Fibroblast of lung (primary cell): Measurements from ENCODE around the gene CARS2. TPM values are rescaled to one million over a fixed set of nuclear protein-coding genes. Genes with fewer than 3 reads are reported as not detected.

Experiments used
- DNase-seq, 2 donors: peaks; one replicate each; pipeline versions ENCODE4 v3.0.0 to v3.0.0-alpha.2; 2010; ENCODE audit warnings: low read depth in 2 of 2
- H2AFZ ChIP-seq: 2 replicates; pipeline ENCODE4 v1.5.1; 2012; ENCODE audit warnings: low read length, control low read depth, inconsistent platforms
- H3K27ac ChIP-seq: 2 replicates; pipeline ENCODE4 v1.5.1; 2011; ENCODE audit warnings: low read length, control low read depth; ENCODE audit not compliant: insufficient read depth
- H3K27me3 ChIP-seq: 2 replicates; pipeline ENCODE4 v1.5.1; 2011; ENCODE audit warnings: mild to moderate bottlenecking, low read length; ENCODE audit not compliant: control insufficient read depth, insufficient read depth
- H3K36me3 ChIP-seq: 2 replicates; pipeline ENCODE4 v1.5.1; 2011; ENCODE audit warnings: low read length; ENCODE audit not compliant: control insufficient read depth, insufficient read depth
- H3K4me1 ChIP-seq: 2 replicates; pipeline ENCODE4 v1.5.1; 2011; ENCODE audit warnings: low read length; ENCODE audit not compliant: control insufficient read depth, insufficient read depth; ENCODE audit errors: extremely low read depth
- H3K4me2 ChIP-seq: 2 replicates; pipeline ENCODE4 v1.5.1; 2011; ENCODE audit warnings: low read length, control low read depth; ENCODE audit not compliant: insufficient read depth; ENCODE audit errors: extremely low read depth
- H3K4me3 ChIP-seq, 4 experiments: fragments of 200-600 bp in 1 of 4; sonication (generic) in 1 of 4; replicated peaks in 1 of 4; 2 replicates each; pipeline ENCODE4 v1.5.1; 2011 to 2016; ENCODE audit warnings: low read length in 4 of 4, low read depth in 3 of 4, mild to moderate bottlenecking in 3 of 4, control low read depth in 2 of 4, inconsistent platforms in 1 of 4, mixed read lengths in 1 of 4; ENCODE audit not compliant: insufficient read depth in 1 of 4; ENCODE audit errors: control extremely low read depth in 1 of 4
- H3K79me2 ChIP-seq: 2 replicates; pipeline ENCODE4 v1.5.1; 2012; ENCODE audit warnings: mild to moderate bottlenecking, low read length, inconsistent platforms; ENCODE audit not compliant: control insufficient read depth, insufficient read depth
- H3K9ac ChIP-seq: 2 replicates; pipeline ENCODE4 v1.5.1; 2011; ENCODE audit warnings: mild to moderate bottlenecking, low read length, control low read depth; ENCODE audit not compliant: insufficient read depth
- H3K9me3 ChIP-seq: 2 replicates; pipeline ENCODE4 v1.5.1; 2012; ENCODE audit warnings: low read depth, low read length; ENCODE audit not compliant: control insufficient read depth, insufficient read depth
- H4K20me1 ChIP-seq: 2 replicates; pipeline ENCODE4 v1.5.1; 2011; ENCODE audit warnings: low read length; ENCODE audit not compliant: control insufficient read depth, insufficient read depth; ENCODE audit errors: extremely low read depth
- EZH2 ChIP-seq: IDR thresholded peaks from 2 replicates; pipeline ENCODE4 v1.5.1; 2012; ENCODE audit warnings: low read length, control low read depth, mild to moderate bottlenecking; ENCODE audit errors: missing control alignments
- polyA plus RNA-seq, 2 donors: library from polyadenylated mRNA; depleted of rRNA in 1 of 2; stranded (reverse) in 1 of 2; unstranded in 1 of 2; fragments of >200 nt; gene quantifications; 2 replicates each; pipeline ENCODE4 v1.2.1, GENCODE V29; 2011 to 2012; ENCODE audit warnings: missing spikeins in 1 of 2
- total RNA-seq: library from RNA; depleted of rRNA; stranded (reverse); fragments of >200 nt; gene quantifications from 2 replicates; pipeline ENCODE4 v1.2.1, GENCODE V29; 2014
- TF ChIP-seq, protein P1 (sequence below), 2 donors: IDR thresholded peaks in 1 of 2; conservative IDR thresholded peaks in 1 of 2; 1 replicate in 1 of 2; 2 replicates in 1 of 2; pipeline ENCODE4 v1.5.1; 2011 to 2012; ENCODE audit warnings: low read length in 2 of 2, control low read depth in 1 of 2, inconsistent platforms in 1 of 2, low read depth in 1 of 2, mild to moderate bottlenecking in 1 of 2

The CARS2 gene
- total and polyA plus RNA-seq, 2 donors (not counting 1 experiment from before 2014, with no cell fraction given), result 64.7 to 127 TPM

DNA sequence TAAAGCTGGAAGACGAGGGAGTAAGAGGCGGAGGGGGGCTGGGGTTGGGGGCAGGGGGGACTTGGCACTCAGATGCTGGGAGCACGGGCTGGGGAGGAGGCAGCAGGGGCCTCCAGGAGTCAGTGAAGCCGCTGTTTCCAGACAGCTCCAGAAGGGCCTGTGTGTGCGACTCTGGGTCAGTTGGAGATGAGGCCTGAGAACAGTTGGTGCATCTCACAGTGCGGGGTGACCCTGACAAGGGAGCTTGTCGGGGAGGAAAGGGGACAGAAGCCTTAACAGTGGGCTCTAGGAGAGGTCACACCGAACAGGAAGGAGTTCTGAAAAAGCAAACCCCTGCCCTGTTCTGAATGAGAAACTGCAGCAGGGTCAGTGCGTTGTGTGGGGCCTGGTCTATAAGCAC lies 79.4 kb downstream of the CARS2 start:
- TF ChIP-seq EZH2, result no peak
- TF ChIP-seq, protein P1, sequence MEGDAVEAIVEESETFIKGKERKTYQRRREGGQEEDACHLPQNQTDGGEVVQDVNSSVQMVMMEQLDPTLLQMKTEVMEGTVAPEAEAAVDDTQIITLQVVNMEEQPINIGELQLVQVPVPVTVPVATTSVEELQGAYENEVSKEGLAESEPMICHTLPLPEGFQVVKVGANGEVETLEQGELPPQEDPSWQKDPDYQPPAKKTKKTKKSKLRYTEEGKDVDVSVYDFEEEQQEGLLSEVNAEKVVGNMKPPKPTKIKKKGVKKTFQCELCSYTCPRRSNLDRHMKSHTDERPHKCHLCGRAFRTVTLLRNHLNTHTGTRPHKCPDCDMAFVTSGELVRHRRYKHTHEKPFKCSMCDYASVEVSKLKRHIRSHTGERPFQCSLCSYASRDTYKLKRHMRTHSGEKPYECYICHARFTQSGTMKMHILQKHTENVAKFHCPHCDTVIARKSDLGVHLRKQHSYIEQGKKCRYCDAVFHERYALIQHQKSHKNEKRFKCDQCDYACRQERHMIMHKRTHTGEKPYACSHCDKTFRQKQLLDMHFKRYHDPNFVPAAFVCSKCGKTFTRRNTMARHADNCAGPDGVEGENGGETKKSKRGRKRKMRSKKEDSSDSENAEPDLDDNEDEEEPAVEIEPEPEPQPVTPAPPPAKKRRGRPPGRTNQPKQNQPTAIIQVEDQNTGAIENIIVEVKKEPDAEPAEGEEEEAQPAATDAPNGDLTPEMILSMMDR (conservative IDR thresholded peaks at IDR 0.05 in 1 of 2, IDR thresholded peaks at IDR 0.05 in 1 of 2; ENCODE audit: low read depth in 1 of 2, low read length in 2 of 2), result no peak
- H4K20me1 ChIP-seq, result no peaks in the 10 kb centered on the region

DNA sequence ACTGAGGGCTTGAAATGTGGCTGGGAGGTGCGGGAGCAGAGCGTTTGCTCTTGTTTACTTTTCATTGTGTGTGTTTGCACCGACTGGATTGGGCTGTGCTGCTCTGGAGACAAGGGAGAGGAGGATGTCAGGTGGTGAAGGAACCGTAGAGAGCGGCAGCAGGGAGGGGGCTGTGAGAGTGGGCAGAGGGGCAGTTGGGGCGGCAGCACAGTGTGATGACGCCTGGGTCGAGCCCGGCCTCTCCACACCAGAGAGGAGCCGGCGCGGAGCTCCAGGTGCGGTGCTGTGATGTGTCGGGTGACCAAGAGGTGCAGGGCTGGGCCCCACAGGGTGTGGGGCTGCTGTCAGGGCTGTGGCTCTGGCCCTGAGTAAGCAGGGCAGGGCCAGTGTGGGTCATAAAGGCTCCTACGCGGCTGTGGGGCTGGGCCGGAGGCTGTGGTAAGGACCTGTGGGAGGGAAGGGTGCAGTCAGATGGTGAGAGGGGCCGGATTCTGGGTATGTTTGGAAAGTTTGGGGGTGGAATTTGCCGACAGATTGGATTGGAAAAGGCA lies 80.1 kb downstream of the CARS2 start:
- H3K9ac ChIP-seq, result no peak overlapping the region
- H3K4me3 ChIP-seq, result no peak overlapping the region
- no peak overlapping the region for H3K4me2 ChIP-seq
- no peak for DNase-seq
- no peak overlapping the region for H3K27ac ChIP-seq
- H2AFZ ChIP-seq, result no peak overlapping the region
- TF ChIP-seq, protein P1 (conservative IDR thresholded peaks at IDR 0.05 in 1 of 2, IDR thresholded peaks at IDR 0.05 in 1 of 2; ENCODE audit: low read depth in 1 of 2, low read length in 2 of 2), result no peak
- TF ChIP-seq EZH2, result no peak
- H3K36me3 ChIP-seq, result peaks cover 16% of the 10 kb centered on the region
- H3K79me2 ChIP-seq, result peaks cover 82% of the 10 kb centered on the region
- no peaks in the 10 kb centered on the region for H3K4me1 ChIP-seq
- no peaks in the 10 kb centered on the region for H4K20me1 ChIP-seq
- H3K27me3 ChIP-seq, result no peaks in the 10 kb centered on the region
- H3K9me3 ChIP-seq, result no peaks in the 10 kb centered on the region

More for the DNA sequence above, 79.4 kb downstream of the CARS2 start:
- H3K9me3 ChIP-seq, result no peaks in the 10 kb centered on the region
- H2AFZ ChIP-seq, result no peak overlapping the region
- H3K4me2 ChIP-seq, result no peak overlapping the region
- H3K27me3 ChIP-seq, result no peaks in the 10 kb centered on the region
- H3K27ac ChIP-seq, result no peak overlapping the region
- DNase-seq, result no peak
- peaks cover 16% of the 10 kb centered on the region for H3K36me3 ChIP-seq
- no peak overlapping the region for H3K9ac ChIP-seq
- peaks cover 78% of the 10 kb centered on the region for H3K79me2 ChIP-seq
- H3K4me1 ChIP-seq, result no peaks in the 10 kb centered on the region
- no peak overlapping the region for H3K4me3 ChIP-seq

DNA sequence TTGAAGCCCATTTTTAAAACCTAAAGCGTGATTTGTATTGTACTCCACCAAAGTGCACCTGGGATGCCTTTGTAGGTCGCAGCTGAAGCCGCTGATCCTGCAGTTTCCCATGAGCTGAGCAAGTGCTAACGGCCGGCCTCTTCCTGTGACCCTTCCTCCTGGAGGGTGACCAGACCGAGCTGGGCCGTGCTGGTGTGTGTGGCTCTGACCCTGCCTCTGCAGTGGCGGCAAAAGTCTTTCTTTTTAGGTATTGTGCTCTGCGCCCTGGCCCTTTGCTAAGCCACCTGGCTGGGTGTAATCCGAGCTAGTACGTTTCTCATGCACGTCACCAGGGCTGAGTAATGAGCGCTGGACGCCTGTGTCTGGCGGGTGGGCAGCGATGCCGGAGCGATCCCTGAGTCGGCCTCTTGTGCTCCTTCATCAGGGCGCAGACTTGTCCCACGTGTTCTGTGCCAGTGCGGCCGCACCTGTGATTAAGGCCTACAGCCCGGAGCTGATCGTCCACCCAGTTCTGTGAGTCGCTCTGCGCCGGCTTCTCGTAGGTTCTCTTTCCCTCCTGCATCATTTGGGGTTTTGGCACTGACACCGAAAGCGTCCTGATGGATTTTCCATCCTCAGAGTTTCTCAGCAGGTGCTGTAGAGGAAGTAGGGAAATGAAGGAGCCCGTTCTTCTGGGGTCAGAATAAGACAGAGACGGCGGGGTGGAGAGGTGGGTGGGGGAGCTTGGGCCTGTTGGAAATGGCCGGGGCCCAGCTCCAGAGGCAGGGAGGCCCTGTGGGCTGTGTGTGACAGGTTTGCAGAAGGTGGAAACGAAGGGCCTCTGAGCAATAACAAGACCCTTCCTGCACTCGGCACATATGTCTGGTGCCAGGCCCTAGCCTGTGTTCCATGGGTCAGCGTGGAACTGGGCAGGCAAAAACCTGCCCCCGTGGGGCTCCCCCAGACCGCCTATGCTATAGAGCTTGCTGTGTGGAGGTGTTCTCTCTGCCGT lies 80.9 kb downstream of the CARS2 start:
- no peaks in the 10 kb centered on the region for H3K4me1 ChIP-seq
- H2AFZ ChIP-seq, result no peak overlapping the region
- peaks cover 82% of the 10 kb centered on the region for H3K79me2 ChIP-seq
- no peak for TF ChIP-seq EZH2
- TF ChIP-seq, protein P1 (conservative IDR thresholded peaks at IDR 0.05 in 1 of 2, IDR thresholded peaks at IDR 0.05 in 1 of 2; ENCODE audit: low read depth in 1 of 2, low read length in 2 of 2), result no peak
- no peak overlapping the region for H3K4me2 ChIP-seq
- H3K9ac ChIP-seq, result no peak overlapping the region
- H3K27me3 ChIP-seq, result no peaks in the 10 kb centered on the region
- H3K9me3 ChIP-seq, result no peaks in the 10 kb centered on the region
- H3K36me3 ChIP-seq, result peaks cover 16% of the 10 kb centered on the region
- no peak overlapping the region for H3K27ac ChIP-seq
- H4K20me1 ChIP-seq, result no peaks in the 10 kb centered on the region
- H3K4me3 ChIP-seq, result no peak overlapping the region
- no peak for DNase-seq
